Ishikawa (cell line): ENCODE data around the gene C16orf78.

Source experiments
- CEBPB ChIP-seq: IDR thresholded peaks from 2 replicates; pipeline ENCODE4 v1.6.1; 2012
- CREB1 ChIP-seq: IDR thresholded peaks from 2 replicates; pipeline ENCODE4 v1.6.1; 2012; ENCODE audit warnings: low read depth
- EGR1 ChIP-seq: IDR thresholded peaks from 2 replicates; pipeline ENCODE4 v1.6.1; 2012
- EP300 ChIP-seq: IDR thresholded peaks from 2 replicates; pipeline ENCODE4 v1.6.1; 2012; ENCODE audit warnings: borderline replicate concordance
- FOXM1 ChIP-seq: IDR thresholded peaks from 2 replicates; pipeline ENCODE4 v1.6.1; 2012; ENCODE audit warnings: low read depth, borderline replicate concordance
- MAX ChIP-seq: IDR thresholded peaks from 2 replicates; pipeline ENCODE4 v1.6.1; 2012
- NFIC ChIP-seq: IDR thresholded peaks from 2 replicates; pipeline ENCODE4 v1.6.1; 2012
- RAD21 ChIP-seq: IDR thresholded peaks from 2 replicates; pipeline ENCODE4 v1.6.1; 2012; ENCODE audit warnings: low read depth
- TAF1 ChIP-seq: IDR thresholded peaks from 2 replicates; pipeline ENCODE4 v1.6.1; 2012; ENCODE audit warnings: low read depth, mild to moderate bottlenecking
- TCF12 ChIP-seq: IDR thresholded peaks from 2 replicates; pipeline ENCODE4 v1.6.1; 2012; ENCODE audit warnings: low read depth
- TEAD4 ChIP-seq: IDR thresholded peaks from 2 replicates; pipeline ENCODE4 v1.6.1; 2012
- YY1 ChIP-seq: IDR thresholded peaks from 2 replicates; pipeline ENCODE4 v1.6.1; 2012; ENCODE audit warnings: low read depth
- ZBTB7A ChIP-seq: IDR thresholded peaks from 2 replicates; pipeline ENCODE4 v1.6.1; 2012; ENCODE audit warnings: low read depth
- TF ChIP-seq, protein P1 (sequence below): IDR thresholded peaks from 2 replicates; pipeline ENCODE4 v1.6.1; 2012; ENCODE audit warnings: low read depth, mild to moderate bottlenecking
- TF ChIP-seq, protein P2 (sequence below): IDR thresholded peaks from 2 replicates; pipeline ENCODE4 v1.6.1; 2012

The C16orf78 gene

GRCh38 chr16:49441366-49441780, 67.8 kb downstream of the C16orf78 start:
- no peak for TF ChIP-seq EP300
- TF ChIP-seq ZBTB7A, result no peak
- no peak for TF ChIP-seq CEBPB
- no peak for TF ChIP-seq FOXM1
- TF ChIP-seq TEAD4, result no peak
- TF ChIP-seq RAD21, result peak; percentile 30; the same call in 1 of the 2 replicates
- no peak for TF ChIP-seq CREB1
- TF ChIP-seq, protein P1, sequence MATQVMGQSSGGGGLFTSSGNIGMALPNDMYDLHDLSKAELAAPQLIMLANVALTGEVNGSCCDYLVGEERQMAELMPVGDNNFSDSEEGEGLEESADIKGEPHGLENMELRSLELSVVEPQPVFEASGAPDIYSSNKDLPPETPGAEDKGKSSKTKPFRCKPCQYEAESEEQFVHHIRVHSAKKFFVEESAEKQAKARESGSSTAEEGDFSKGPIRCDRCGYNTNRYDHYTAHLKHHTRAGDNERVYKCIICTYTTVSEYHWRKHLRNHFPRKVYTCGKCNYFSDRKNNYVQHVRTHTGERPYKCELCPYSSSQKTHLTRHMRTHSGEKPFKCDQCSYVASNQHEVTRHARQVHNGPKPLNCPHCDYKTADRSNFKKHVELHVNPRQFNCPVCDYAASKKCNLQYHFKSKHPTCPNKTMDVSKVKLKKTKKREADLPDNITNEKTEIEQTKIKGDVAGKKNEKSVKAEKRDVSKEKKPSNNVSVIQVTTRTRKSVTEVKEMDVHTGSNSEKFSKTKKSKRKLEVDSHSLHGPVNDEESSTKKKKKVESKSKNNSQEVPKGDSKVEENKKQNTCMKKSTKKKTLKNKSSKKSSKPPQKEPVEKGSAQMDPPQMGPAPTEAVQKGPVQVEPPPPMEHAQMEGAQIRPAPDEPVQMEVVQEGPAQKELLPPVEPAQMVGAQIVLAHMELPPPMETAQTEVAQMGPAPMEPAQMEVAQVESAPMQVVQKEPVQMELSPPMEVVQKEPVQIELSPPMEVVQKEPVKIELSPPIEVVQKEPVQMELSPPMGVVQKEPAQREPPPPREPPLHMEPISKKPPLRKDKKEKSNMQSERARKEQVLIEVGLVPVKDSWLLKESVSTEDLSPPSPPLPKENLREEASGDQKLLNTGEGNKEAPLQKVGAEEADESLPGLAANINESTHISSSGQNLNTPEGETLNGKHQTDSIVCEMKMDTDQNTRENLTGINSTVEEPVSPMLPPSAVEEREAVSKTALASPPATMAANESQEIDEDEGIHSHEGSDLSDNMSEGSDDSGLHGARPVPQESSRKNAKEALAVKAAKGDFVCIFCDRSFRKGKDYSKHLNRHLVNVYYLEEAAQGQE, result no peak

- TF ChIP-seq FOXM1 (no peak), TCF12 (no peak), CEBPB (no peak), NFIC (no peak), YY1 (no peak), EP300 (no peak), TAF1 (no peak), ZBTB7A (no peak), CREB1 (no peak)
- TF ChIP-seq, protein P1, result no peak
- TF ChIP-seq, protein P2, sequence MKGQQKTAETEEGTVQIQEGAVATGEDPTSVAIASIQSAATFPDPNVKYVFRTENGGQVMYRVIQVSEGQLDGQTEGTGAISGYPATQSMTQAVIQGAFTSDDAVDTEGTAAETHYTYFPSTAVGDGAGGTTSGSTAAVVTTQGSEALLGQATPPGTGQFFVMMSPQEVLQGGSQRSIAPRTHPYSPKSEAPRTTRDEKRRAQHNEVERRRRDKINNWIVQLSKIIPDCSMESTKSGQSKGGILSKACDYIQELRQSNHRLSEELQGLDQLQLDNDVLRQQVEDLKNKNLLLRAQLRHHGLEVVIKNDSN, result no peak
Observed at GRCh38 chr16:49442805-49443204, 69.2 kb downstream of the C16orf78 start.

DNA sequence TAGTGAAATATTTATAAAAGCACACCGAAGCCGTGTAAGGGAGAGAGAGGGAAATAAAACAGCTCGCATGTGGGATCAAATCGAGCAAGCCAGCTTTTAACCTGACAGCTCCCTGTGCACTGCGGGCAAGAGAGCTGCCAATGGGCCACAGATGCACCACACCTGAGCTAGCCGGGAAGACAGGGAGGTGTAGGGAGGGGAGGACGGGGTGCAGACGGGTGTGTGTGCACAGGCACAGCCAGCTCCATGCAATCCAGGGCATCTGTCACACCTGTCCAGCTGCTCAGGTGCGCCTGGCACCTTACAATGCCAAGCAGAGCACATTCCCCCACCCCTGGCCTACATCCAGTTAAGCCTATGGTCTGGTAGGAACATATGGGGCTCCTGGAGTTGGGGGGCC, 70.0 kb downstream of the C16orf78 start:
- TF ChIP-seq ZBTB7A, result no peak
- TF ChIP-seq TEAD4, result no peak
- TF ChIP-seq TAF1, result no peak
- no peak for TF ChIP-seq YY1
- TF ChIP-seq CEBPB, result no peak
- TF ChIP-seq NFIC, result no peak
- TF ChIP-seq, protein P2, result no peak
- TF ChIP-seq FOXM1, result no peak
- TF ChIP-seq CREB1, result no peak
- no peak for TF ChIP-seq TCF12
- TF ChIP-seq EGR1, result no peak
- no peak for TF ChIP-seq MAX

DNA sequence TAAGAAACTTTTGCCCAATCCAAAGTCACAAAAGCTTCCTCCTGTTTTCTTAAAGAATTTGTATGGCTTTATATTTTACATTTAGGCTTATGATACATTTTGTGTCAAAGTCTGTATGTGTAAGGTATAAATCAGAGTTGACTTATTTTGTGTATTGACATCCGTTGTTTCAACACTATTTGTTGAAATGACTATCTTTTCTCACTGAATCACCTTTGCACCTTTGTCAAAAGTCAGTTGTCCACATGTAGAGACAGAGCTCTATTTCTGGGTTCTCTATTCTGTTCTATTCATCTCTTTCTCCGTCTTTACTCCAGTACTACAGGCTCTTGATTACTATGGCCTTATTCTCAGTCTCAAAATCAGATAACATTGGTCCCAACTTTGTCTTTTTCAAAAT, 73.2 kb downstream of the C16orf78 start:
- no peak for TF ChIP-seq CEBPB
- TF ChIP-seq, protein P1, result no peak
- TF ChIP-seq NFIC, result no peak
- TF ChIP-seq, protein P2, result no peak
- no peak for TF ChIP-seq TAF1
- no peak for TF ChIP-seq TCF12
- no peak for TF ChIP-seq FOXM1
- TF ChIP-seq EGR1, result no peak
- no peak for TF ChIP-seq ZBTB7A
- no peak for TF ChIP-seq YY1
- no peak for TF ChIP-seq TEAD4
- no peak for TF ChIP-seq EP300
- no peak for TF ChIP-seq RAD21
- TF ChIP-seq CREB1, result no peak
- no peak for TF ChIP-seq MAX
